H9 (cell line): Measurements from ENCODE around the gene SLC49A4. TPM values are rescaled to one million over a fixed set of nuclear protein-coding genes. Genes with fewer than 3 reads are reported as not detected.
A peak's percentile ranks its signal among the peaks of the same experiment; 100 is the strongest.

Experiments
- DNase-seq: peaks from one replicate; pipeline ENCODE4 v3.0.0-alpha.2; 2017
- H2AFZ ChIP-seq: one replicate; pipeline ENCODE4 v1.6.1; 2013; ENCODE audit warnings: mild to moderate bottlenecking, low read length, control low read depth, moderate library complexity
- H2AK5ac ChIP-seq: 2 replicates; pipeline ENCODE4 v1.6.1; 2013; ENCODE audit warnings: low read length, control low read depth, mixed read lengths; ENCODE audit not compliant: insufficient read length
- H2BK120ac ChIP-seq: one replicate; pipeline ENCODE4 v1.6.1; 2013; ENCODE audit warnings: low read depth, mild to moderate bottlenecking, low read length, control low read depth, inconsistent platforms; ENCODE audit not compliant: poor library complexity, severe bottlenecking
- H2BK12ac ChIP-seq: 2 replicates; pipeline ENCODE4 v1.6.1; 2013; ENCODE audit warnings: low read length, control low read depth, mixed read lengths, low read depth; ENCODE audit not compliant: insufficient read length
- H2BK15ac ChIP-seq: 2 replicates; pipeline ENCODE4 v1.6.1; 2013; ENCODE audit warnings: low read depth, low read length, control low read depth
- H2BK20ac ChIP-seq: one replicate; pipeline ENCODE4 v1.6.1; 2013; ENCODE audit warnings: low read depth, mild to moderate bottlenecking, low read length, control low read depth, inconsistent platforms; ENCODE audit not compliant: poor library complexity, severe bottlenecking
- H2BK5ac ChIP-seq: 2 replicates; pipeline ENCODE4 v1.6.1; 2013; ENCODE audit warnings: low read length, control low read depth, mixed read lengths; ENCODE audit not compliant: insufficient read length
- H3K14ac ChIP-seq: 2 replicates; pipeline ENCODE4 v1.6.1; 2013; ENCODE audit warnings: low read length, control low read depth; ENCODE audit not compliant: insufficient read depth
- H3K18ac ChIP-seq: 2 replicates; pipeline ENCODE4 v1.6.1; 2013; ENCODE audit warnings: low read depth, mild to moderate bottlenecking, mixed read lengths, low read length, control low read depth; ENCODE audit not compliant: insufficient read length
- H3K23ac ChIP-seq: 2 replicates; pipeline ENCODE4 v1.6.1; 2013; ENCODE audit warnings: low read length, control low read depth, mixed read lengths, low read depth; ENCODE audit not compliant: insufficient read length
- H3K23me2 ChIP-seq: 2 replicates; pipeline ENCODE4 v1.6.1; 2013; ENCODE audit warnings: low read depth, mild to moderate bottlenecking, mixed read lengths, low read length, control low read depth; ENCODE audit not compliant: insufficient read length, poor library complexity, severe bottlenecking
- H3K27ac ChIP-seq: 2 replicates; pipeline ENCODE4 v1.5.1; 2013; ENCODE audit warnings: low read length, control low read depth, mixed read lengths, low read depth; ENCODE audit not compliant: insufficient read length
- H3K27me3 ChIP-seq: 2 replicates; pipeline ENCODE4 v1.6.1; 2013; ENCODE audit warnings: low read length, control low read depth, inconsistent platforms; ENCODE audit not compliant: insufficient read depth
- H3K4ac ChIP-seq: 2 replicates; pipeline ENCODE4 v1.6.1; 2013; ENCODE audit warnings: low read depth, mild to moderate bottlenecking, control low read depth, inconsistent platforms, low read length, moderate library complexity
- H3K4me1 ChIP-seq: 2 replicates; pipeline ENCODE4 v1.6.1; 2013; ENCODE audit warnings: low read length, control low read depth, inconsistent platforms; ENCODE audit not compliant: insufficient read depth
- H3K4me2 ChIP-seq: 2 replicates; pipeline ENCODE4 v1.6.1; 2013; ENCODE audit warnings: low read length, control low read depth, mixed read lengths; ENCODE audit not compliant: insufficient read length, insufficient read depth
- H3K56ac ChIP-seq: 2 replicates; pipeline ENCODE4 v1.6.1; 2013; ENCODE audit warnings: low read depth, mild to moderate bottlenecking, mixed read lengths, low read length, control low read depth; ENCODE audit not compliant: insufficient read length
- H3K79me1 ChIP-seq: 2 replicates; pipeline ENCODE4 v1.6.1; 2013; ENCODE audit warnings: low read depth, mild to moderate bottlenecking, moderate library complexity, low read length, control low read depth, inconsistent platforms; ENCODE audit not compliant: insufficient read depth, poor library complexity, severe bottlenecking
- H3K79me2 ChIP-seq: 2 replicates; pipeline ENCODE4 v1.6.1; 2013; ENCODE audit warnings: low read length, control low read depth, inconsistent platforms; ENCODE audit not compliant: insufficient read depth
- H3K9ac ChIP-seq: 2 replicates; pipeline ENCODE4 v1.6.1; 2013; ENCODE audit warnings: low read length, control low read depth, mixed read lengths; ENCODE audit not compliant: insufficient read length; ENCODE audit errors: extremely low read depth
- H3K9me3 ChIP-seq: one replicate; pipeline ENCODE4 v1.6.1; 2013; ENCODE audit warnings: low read depth, low read length, inconsistent platforms; ENCODE audit not compliant: control insufficient read depth
- H3T11ph ChIP-seq: one replicate; pipeline ENCODE4 v1.6.1; 2013; ENCODE audit warnings: mild to moderate bottlenecking, low read length, control low read depth, inconsistent platforms
- H4K20me1 ChIP-seq: one replicate; pipeline ENCODE4 v1.6.1; 2013; ENCODE audit not compliant: control insufficient read depth, insufficient read length, insufficient read depth
- H4K5ac ChIP-seq: 2 replicates; pipeline ENCODE4 v1.6.1; 2013; ENCODE audit warnings: low read depth, mild to moderate bottlenecking, mixed read lengths, low read length, control low read depth; ENCODE audit not compliant: insufficient read length
- H4K8ac ChIP-seq: replicated peaks from 2 replicates; pipeline ENCODE4 v1.6.1; 2013; ENCODE audit warnings: low read length, control low read depth, mixed read lengths, low read depth; ENCODE audit not compliant: insufficient read length
- H4K91ac ChIP-seq: 2 replicates; pipeline ENCODE4 v1.6.1; 2013; ENCODE audit warnings: low read depth, mild to moderate bottlenecking, moderate library complexity, mixed read lengths, low read length, control low read depth; ENCODE audit not compliant: insufficient read length
- H3K27ac Mint-ChIP-seq, 3 experiments: 2 replicates in 2 of 3; 3 replicates in 1 of 3; pipeline ENCODE4 v1.8.0; 2020 to 2021; ENCODE audit warnings: mixed read lengths in 3 of 3, mild to moderate bottlenecking in 1 of 3, moderate library complexity in 1 of 3
- H3K27me3 Mint-ChIP-seq: 2 replicates; pipeline ENCODE4 v1.8.0; 2021; ENCODE audit warnings: low read depth, mild to moderate bottlenecking, moderate library complexity, mixed read lengths
- H3K36me3 Mint-ChIP-seq, 3 experiments: 2 replicates in 2 of 3; 3 replicates in 1 of 3; pipeline ENCODE4 v1.8.0; 2020 to 2021; ENCODE audit warnings: low read depth in 3 of 3, mixed read lengths in 3 of 3; ENCODE audit not compliant: insufficient read depth in 1 of 3
- H3K4me1 Mint-ChIP-seq, 2 experiments: 2 replicates each; pipeline ENCODE4 v1.8.0; 2020; ENCODE audit warnings: mixed read lengths in 2 of 2
- H3K4me3 Mint-ChIP-seq, 2 experiments: 2 replicates in 1 of 2; 3 replicates in 1 of 2; pipeline ENCODE4 v1.8.0; 2020 to 2021; ENCODE audit warnings: mild to moderate bottlenecking in 2 of 2, mixed read lengths in 2 of 2, moderate library complexity in 1 of 2
- H3K9me3 Mint-ChIP-seq, 2 experiments: 2 replicates in 1 of 2; 3 replicates in 1 of 2; pipeline ENCODE4 v1.8.0; 2020; ENCODE audit warnings: mild to moderate bottlenecking in 2 of 2, mixed read lengths in 2 of 2, moderate library complexity in 1 of 2
- CTCF ChIP-seq: fragments of 200-600 bp; sonication (generic); conservative IDR thresholded peaks from 3 replicates; pipeline ENCODE4 v1.8.0; 2021; ENCODE audit warnings: antibody characterized with exemption, mild to moderate bottlenecking
- WGBS: extraction: QIAGEN DNeasy Blood & Tissue Kit; methylation state at CpG from one replicate; pipeline ENCODE4 v1.1.7; 2013; ENCODE audit warnings: missing lambda C conversion rate, low lambda C conversion rate, mixed read lengths; ENCODE audit not compliant: insufficient read length; ENCODE audit errors: extremely low coverage; 5-methylcytosine and 5-hydroxymethylcytosine counted together
- total RNA-seq: library from RNA; stranded (reverse); gene quantifications from 2 replicates; pipeline ENCODE4 v1.2.1, GENCODE V29; 2021

SLC49A4 gene
- total RNA-seq, 1 experiment from 2014 or later, result 10.7 TPM

GRCh38 chr3:122793568-122794416, 1.1 kb upstream of the SLC49A4 start, which contains the start of gene HSPBAP1:
Gene HSPBAP1, minus strand, starts transcription at chr3:122793831. Its CDS starts 151 bp downstream, at chr3:122793680.
- no peak within 1 kb of the TSS for H2AFZ ChIP-seq
- H3K4me3 Mint-ChIP-seq, result peak within 1 kb of the TSS in 1 of 2 experiments; percentile 87; a peak in 3 of 5 replicates

More at GRCh38 chr3:122793568-122794416, 1.1 kb upstream of the SLC49A4 start, which contains the start of gene HSPBAP1:
- Histone ChIP-seq H4K91ac (no peak within 1 kb of the TSS), H3K9me3 (no peaks in the 10 kb centered on the region), H2BK120ac (no peak within 1 kb of the TSS), H3K9ac (peak within 1 kb of the TSS; percentile 78), H3K4me1 (no peaks in the 10 kb centered on the region), H2BK15ac (no peak within 1 kb of the TSS), H3K27me3 (peaks cover 4% of the 10 kb centered on the region; the same call in 1 of the 2 replicates), H2AK5ac (no peak within 1 kb of the TSS), H3K4me2 (peak within 1 kb of the TSS; percentile 44), H4K20me1 (no peaks in the 10 kb centered on the region), H3K27ac (peak within 1 kb of the TSS; percentile 42), H4K5ac (no peak within 1 kb of the TSS), H2BK5ac (no peak within 1 kb of the TSS), H3K4ac (no peak within 1 kb of the TSS), H4K8ac (no peak within 1 kb of the TSS), H2BK20ac (no peak within 1 kb of the TSS), H3K14ac (peak within 1 kb of the TSS; percentile 72; the same call in 1 of the 2 replicates), H3K56ac (no peak within 1 kb of the TSS), H3T11ph (no peak within 1 kb of the TSS), H2BK12ac (peak within 1 kb of the TSS; percentile 16), H3K79me2 (peaks cover under 1% of the 10 kb centered on the region; the same call in 1 of the 2 replicates), H3K23ac (no peak within 1 kb of the TSS), H3K79me1 (no peaks in the 10 kb centered on the region), H3K23me2 (peaks cover 6% of the 10 kb centered on the region), H3K18ac (peak within 1 kb of the TSS; percentile 61)
- no peaks in the 10 kb centered on the region for H3K9me3 Mint-ChIP-seq
- no peak for TF ChIP-seq CTCF
- peak; percentile 96 for DNase-seq
- H3K27ac Mint-ChIP-seq, result peak within 1 kb of the TSS; percentile 98 to 100 (median 99)
- no peaks in the 10 kb centered on the region for H3K36me3 Mint-ChIP-seq
- peaks cover 20 to 24% of the 10 kb centered on the region in 2 experiments for H3K4me1 Mint-ChIP-seq
- WGBS, result no CpG with 5 or more reads among the region's 46 CpGs
- H3K27me3 Mint-ChIP-seq, result peaks cover 15% of the 10 kb centered on the region
